ENCODE measurements around the gene EXOC7. TPM values are rescaled to one million over a fixed set of nuclear protein-coding genes. Genes with fewer than 3 reads are reported as not detected.
A peak's percentile ranks its signal among the peaks of the same experiment; 100 is the strongest.
"Not testable (repeated sequence)": the region's sequence is repeated elsewhere in the genome, so short reads cannot be mapped to it uniquely, and the experiment has no call there.

The EXOC7 gene
- total RNA-seq, 3 donors from 2014 or later (not counting 1 experiment from before 2014, with no cell fraction given) = 130 to 149 (median 142) TPM

GRCh38 chr17:76065775-76066174 is 37.8 kb downstream of the EXOC7 start:
- Mint-ChIP-seq H3K9me3 (no peaks in the 10 kb centered on the region), H3K4me3 (no peak overlapping the region), H3K27me3 (ENCODE audit: low read depth in 2 of 2) (no peaks in the 10 kb centered on the region), H3K4me1 (peaks cover 0 to 10% of the 10 kb centered on the region in 2 donors), H3K27ac (no peak overlapping the region), H3K36me3 (peaks cover 11% of the 10 kb centered on the region)
- WGBS (ENCODE audit: insufficient coverage) = 98% methylated on average over 4 of the region's 4 CpGs
- H3K27me3 ChIP-seq (ENCODE audit: control insufficient read depth, insufficient read depth, low read length) = no peaks in the 10 kb centered on the region
- peaks cover 55% of the 10 kb centered on the region for H3K36me3 ChIP-seq (ENCODE audit: control insufficient read depth, insufficient read depth, low read length)
- intact Hi-C loops (cut with micrococcal nuclease) = no loop called here
- TF ChIP-seq CTCF (IDR thresholded peaks at IDR 0.05) = no peak
- H3K4me3 ChIP-seq (ENCODE audit: low read length) = no peak overlapping the region
- ATAC-seq (no peak), DNase-seq (no peak)
- H3K9me3 ChIP-seq (ENCODE audit: control insufficient read depth, insufficient read depth, low read length) = no peaks in the 10 kb centered on the region
- no peak overlapping the region for H3K27ac ChIP-seq (ENCODE audit: low read length)
- H3K4me1 ChIP-seq (ENCODE audit: control insufficient read depth, insufficient read depth, low read length) = no peaks in the 10 kb centered on the region

GRCh38 chr17:76063875-76064546 is 39.6 kb downstream of the EXOC7 start:
- Histone ChIP-seq H3K4me1 (ENCODE audit: control insufficient read depth, insufficient read depth, low read length) (no peaks in the 10 kb centered on the region), H3K36me3 (ENCODE audit: control insufficient read depth, insufficient read depth, low read length) (peaks cover 67% of the 10 kb centered on the region), H3K9me3 (ENCODE audit: control insufficient read depth, insufficient read depth, low read length) (no peaks in the 10 kb centered on the region), H3K27ac (ENCODE audit: low read length) (no peak overlapping the region), H3K4me3 (ENCODE audit: low read length) (no peak overlapping the region), H3K27me3 (ENCODE audit: control insufficient read depth, insufficient read depth, low read length) (no peaks in the 10 kb centered on the region)
- no peak for TF ChIP-seq CTCF (IDR thresholded peaks at IDR 0.05)
- Mint-ChIP-seq H3K27ac (peak overlapping the region in 1 of 2 donors; percentile 42), H3K4me1 (peaks cover 0 to 5% of the 10 kb centered on the region in 2 donors), H3K27me3 (ENCODE audit: low read depth in 2 of 2) (no peaks in the 10 kb centered on the region), H3K9me3 (no peaks in the 10 kb centered on the region), H3K4me3 (no peak overlapping the region), H3K36me3 (peaks cover 11% of the 10 kb centered on the region)
- WGBS (ENCODE audit: insufficient coverage) = 79% methylated on average over 15 of the region's 15 CpGs
- DNase-seq = peak in 1 of 2 donors; percentile 71
- ATAC-seq = no peak
- intact Hi-C loops (cut with micrococcal nuclease) = no loop called here

- ATAC-seq; H3K4me3 Mint-ChIP-seq; H3K27me3 ChIP-seq (ENCODE audit: control insufficient read depth, insufficient read depth, low read length); H3K27me3 Mint-ChIP-seq (ENCODE audit: low read depth in 2 of 2); H3K4me1 ChIP-seq (ENCODE audit: control insufficient read depth, insufficient read depth, low read length); H3K27ac Mint-ChIP-seq; H3K4me3 ChIP-seq (ENCODE audit: low read length); H3K9me3 ChIP-seq (ENCODE audit: control insufficient read depth, insufficient read depth, low read length); intact Hi-C loops (cut with micrococcal nuclease); H3K9me3 Mint-ChIP-seq; DNase-seq; H3K27ac ChIP-seq (ENCODE audit: low read length); H3K4me1 Mint-ChIP-seq: not testable (repeated sequence)
- H3K36me3 ChIP-seq (ENCODE audit: control insufficient read depth, insufficient read depth, low read length) = peaks cover 75% of the 10 kb centered on the region
- WGBS (ENCODE audit: insufficient coverage) = 85% methylated on average over 6 of the region's 6 CpGs
- peaks cover 14% of the 10 kb centered on the region for H3K36me3 Mint-ChIP-seq
Measured at GRCh38 chr17:76058264-76058663, 45.3 kb downstream of the EXOC7 start.

- peak in 1 of 2 donors; percentile 36 for DNase-seq
- WGBS (ENCODE audit: insufficient coverage) = 93% methylated on average over 3 of the region's 3 CpGs
- Histone ChIP-seq H3K36me3 (ENCODE audit: control insufficient read depth, insufficient read depth, low read length) (peaks cover 77% of the 10 kb centered on the region), H3K4me1 (ENCODE audit: control insufficient read depth, insufficient read depth, low read length) (no peaks in the 10 kb centered on the region), H3K27me3 (ENCODE audit: control insufficient read depth, insufficient read depth, low read length) (no peaks in the 10 kb centered on the region), H3K4me3 (ENCODE audit: low read length) (no peak overlapping the region), H3K27ac (ENCODE audit: low read length) (no peak overlapping the region), H3K9me3 (ENCODE audit: control insufficient read depth, insufficient read depth, low read length) (no peaks in the 10 kb centered on the region)
- Mint-ChIP-seq H3K4me1 (no peaks in the 10 kb centered on the region), H3K9me3 (no peaks in the 10 kb centered on the region), H3K36me3 (peaks cover 14% of the 10 kb centered on the region), H3K27me3 (ENCODE audit: low read depth in 2 of 2) (no peaks in the 10 kb centered on the region), H3K4me3 (no peak overlapping the region), H3K27ac (no peak overlapping the region)
- ATAC-seq = no peak
- no peak for TF ChIP-seq CTCF (IDR thresholded peaks at IDR 0.05)
- intact Hi-C loops (cut with micrococcal nuclease) = no loop called here
Measured at GRCh38 chr17:76056882-76057281, 46.7 kb downstream of the EXOC7 start.

All from natural killer cell (primary cell).